ENCODE results near the gene RNF26.

DNA sequence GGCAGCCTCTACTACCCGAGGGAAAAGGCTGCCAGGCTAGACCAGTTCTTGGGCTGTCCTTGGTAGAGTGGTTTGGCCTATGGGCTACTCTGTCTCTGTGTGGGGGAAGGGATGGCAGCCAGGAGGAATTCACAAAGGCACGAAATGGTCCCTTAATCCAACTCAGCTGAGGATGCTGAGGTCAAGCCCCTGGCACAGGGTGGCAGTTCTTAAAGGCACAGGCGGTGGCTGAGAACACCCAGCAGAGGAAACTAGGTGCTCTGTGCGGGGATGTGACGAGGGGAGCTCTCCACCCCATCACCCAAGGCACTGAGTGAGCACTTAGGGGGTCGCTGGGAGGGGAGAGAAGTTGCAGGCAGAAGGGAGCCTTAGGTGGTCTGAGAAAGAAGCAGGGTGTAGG lies 12.3 kb downstream of the RNF26 start, which contains the start of gene MFRP:
- no peak for TF ChIP-seq CTCF (IDR thresholded peaks at IDR 0.05)
- no peak for TF ChIP-seq POLR2A (IDR thresholded peaks at IDR 0.05)
